Hematopoietic multipotent progenitor cell treated with erythropoietin and hydrocortisone succinate and interleukin-3 and kit ligand, for 15 days (in vitro differentiated cells): ENCODE results near the gene BMX.

ENCODE experiments used
- DNase-seq: peaks from one replicate; pipeline ENCODE4 v3.0.0-alpha.2; 2015; ENCODE audit warnings: low spot score

BMX gene

GRCh38 chrX:15500497-15500966, at the start of gene BMX:
Gene BMX, plus strand, starts transcription at chrX:15500807. Its CDS starts 7,547 bp downstream, at chrX:15508354.
- DNase-seq, result no peak

GRCh38 chrX:15451913-15452312, 48.7 kb upstream of the BMX start:
- no peak for DNase-seq

- no peak for DNase-seq
Measured at GRCh38 chrX:15464704-15465103, 35.9 kb upstream of the BMX start.

GRCh38 chrX:15465347-15465746, 35.3 kb upstream of the BMX start:
- DNase-seq, result no peak

- peak; percentile 3 for DNase-seq
Measured at GRCh38 chrX:15465896-15466651, 34.5 kb upstream of the BMX start.

- DNase-seq, result peak; percentile 21
Measured at GRCh38 chrX:15468036-15468435, 32.6 kb upstream of the BMX start.

- DNase-seq, result no peak
Measured at GRCh38 chrX:15469613-15470012, 31.0 kb upstream of the BMX start.

- peak; percentile 74 for DNase-seq
Measured at GRCh38 chrX:15471028-15471427, 29.6 kb upstream of the BMX start.

- DNase-seq, result no peak
Measured at GRCh38 chrX:15472531-15472930, 28.1 kb upstream of the BMX start.

- DNase-seq, result no peak
Measured at GRCh38 chrX:15474028-15474427, 26.6 kb upstream of the BMX start.

GRCh38 chrX:15475021-15475420, 25.6 kb upstream of the BMX start:
- no peak for DNase-seq

GRCh38 chrX:15475486-15475885, 25.1 kb upstream of the BMX start:
- no peak for DNase-seq

- no peak for DNase-seq
Measured at GRCh38 chrX:15483891-15484290, 16.7 kb upstream of the BMX start.

- DNase-seq, result no peak
Measured at GRCh38 chrX:15492469-15492868, 8.1 kb upstream of the BMX start.

GRCh38 chrX:15493118-15493962, 7.3 kb upstream of the BMX start, which contains the start of gene PIR:
Gene PIR, minus strand, starts transcription at chrX:15493333. Its CDS starts 2,076 bp downstream, at chrX:15491257.
- peak; percentile 88 for DNase-seq

- no peak for DNase-seq
Measured at GRCh38 chrX:15495801-15496200, 4.8 kb upstream of the BMX start.

- DNase-seq, result no peak
Measured at GRCh38 chrX:15496824-15497223, 3.8 kb upstream of the BMX start.

- DNase-seq, result peak; percentile 69
Measured at GRCh38 chrX:15497865-15498264, 2.7 kb upstream of the BMX start.

GRCh38 chrX:15498741-15499140, 1.9 kb upstream of the BMX start:
- no peak for DNase-seq

- DNase-seq, result no peak
Measured at GRCh38 chrX:15499976-15500375, 631 bp upstream of the BMX start.

- DNase-seq, result no peak
Measured at GRCh38 chrX:15501506-15501905, 899 bp downstream of the BMX start.

GRCh38 chrX:15504661-15505060, 4.1 kb downstream of the BMX start:
- no peak for DNase-seq

GRCh38 chrX:15505101-15505500, 4.5 kb downstream of the BMX start:
- peak; percentile 15 for DNase-seq
